GM20431 (cell line): Measurements from ENCODE around the gene MOV10.
"Not testable (repeated sequence)": the region's sequence is repeated elsewhere in the genome, so short reads cannot be mapped to it uniquely, and the experiment has no call there.

ENCODE experiments used
- in situ Hi-C: fragments of 300-500 bp; cut with MseI, MboI; formaldehyde crosslinking; loops from one replicate; pipeline ENCODE4 v1.15.0; 2020; ENCODE audit warnings: low sequenced_read_pairs; ENCODE audit not compliant: unreplicated experiment

MOV10 gene

GRCh38 chr1:112674440-112674985, at the start of gene MOV10:
MOV10 (plus strand) TSS chr1:112674659; CDS start chr1:112674913, 254 bp downstream.
- in situ Hi-C loops: no loop called here

GRCh38 chr1:112625696-112626095, 48.8 kb upstream of the MOV10 start:
- in situ Hi-C loops: no loop called here

- in situ Hi-C loops: no loop called here
These were observed 48.3 kb upstream of the MOV10 start for GRCh38 chr1:112626193-112626592.

- in situ Hi-C loops: no loop called here
These were observed 47.6 kb upstream of the MOV10 start for GRCh38 chr1:112626887-112627286.

- in situ Hi-C loops: no loop called here
These were observed 45.9 kb upstream of the MOV10 start for GRCh38 chr1:112628516-112628915.

- in situ Hi-C loops: no loop called here
These were observed 45.2 kb upstream of the MOV10 start for GRCh38 chr1:112629256-112629655.

GRCh38 chr1:112633628-112634027, 40.8 kb upstream of the MOV10 start:
- in situ Hi-C loops: no loop called here

GRCh38 chr1:112634367-112634766, 40.1 kb upstream of the MOV10 start:
- in situ Hi-C loops: no loop called here

GRCh38 chr1:112636056-112636455, 38.4 kb upstream of the MOV10 start:
- in situ Hi-C loops: no loop called here

GRCh38 chr1:112636597-112637253, 37.7 kb upstream of the MOV10 start:
- in situ Hi-C loops: no loop called here

- in situ Hi-C loops: no loop called here
These were observed 37.0 kb upstream of the MOV10 start for GRCh38 chr1:112637254-112638109.

- in situ Hi-C loops: no loop called here
These were observed 36.4 kb upstream of the MOV10 start for GRCh38 chr1:112638110-112638428.

- in situ Hi-C loops: not testable (repeated sequence)
These were observed 34.0 kb upstream of the MOV10 start for GRCh38 chr1:112640437-112640836.

- in situ Hi-C loops: no loop called here
These were observed 31.4 kb upstream of the MOV10 start for GRCh38 chr1:112643080-112643479.

- in situ Hi-C loops: no loop called here
These were observed 28.2 kb upstream of the MOV10 start for GRCh38 chr1:112646225-112646624.

- in situ Hi-C loops: no loop called here
These were observed 23.3 kb upstream of the MOV10 start for GRCh38 chr1:112651205-112651604.

- in situ Hi-C loops: no loop called here
These were observed 8.6 kb upstream of the MOV10 start for GRCh38 chr1:112665857-112666256.

- in situ Hi-C loops: no loop called here
These were observed 7.5 kb upstream of the MOV10 start for GRCh38 chr1:112666946-112667345.

- in situ Hi-C loops: no loop called here
These were observed 2.5 kb upstream of the MOV10 start for GRCh38 chr1:112672009-112672408.

- in situ Hi-C loops: no loop called here
These were observed 1.6 kb upstream of the MOV10 start for GRCh38 chr1:112672842-112673241.
